Measurements from ENCODE around the gene CCDC190. TPM values are rescaled to one million over a fixed set of nuclear protein-coding genes. Genes with fewer than 3 reads are reported as not detected.
A peak's percentile ranks its signal among the peaks of the same experiment; 100 is the strongest.

The CCDC190 gene
- total RNA-seq, 1 donor from 2014 or later: 5.2 TPM

DNA sequence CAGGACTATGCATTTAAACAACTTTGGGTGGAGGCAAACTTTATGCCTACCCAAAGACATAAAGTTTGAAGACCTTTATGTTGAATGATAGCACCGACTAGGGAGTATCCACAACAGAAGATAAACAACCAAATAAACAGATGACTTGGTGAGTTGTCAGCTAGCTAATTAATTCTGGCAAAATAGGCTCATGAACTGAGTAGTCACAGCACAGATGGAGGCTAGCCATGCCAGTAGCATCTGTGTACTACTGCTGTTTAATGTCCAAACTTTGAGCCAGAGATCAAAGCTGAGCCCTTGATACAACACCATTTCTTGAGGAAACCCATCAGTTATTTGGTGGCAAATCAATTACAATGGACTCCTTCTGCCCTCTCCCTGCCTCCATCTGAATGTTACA lies 40.3 kb upstream of the CCDC190 start:
- H3K27me3 ChIP-seq (ENCODE audit: low read depth): no peaks in the 10 kb centered on the region
- no peak overlapping the region for H3K27ac ChIP-seq
- no peak for TF ChIP-seq CTCF (IDR thresholded peaks at IDR 0.05)
- no peaks in the 10 kb centered on the region for H3K9me3 ChIP-seq
- no peaks in the 10 kb centered on the region for H3K4me1 ChIP-seq
- intact Hi-C loops (cut with DNase I): no loop called here
- H3K4me3 ChIP-seq: no peak overlapping the region
- no peak for ATAC-seq
- H3K36me3 ChIP-seq: no peaks in the 10 kb centered on the region
- DNase-seq: no peak

GRCh38 chr1:162899422-162900146 lies 38.6 kb upstream of the CCDC190 start:
- no peaks in the 10 kb centered on the region for H3K36me3 ChIP-seq
- no peaks in the 10 kb centered on the region for H3K9me3 ChIP-seq
- H3K27ac ChIP-seq: no peak overlapping the region
- ATAC-seq (peak in 1 of 2 donors; percentile 15), DNase-seq (no peak)
- intact Hi-C loops (cut with DNase I): no loop called here
- no peak for TF ChIP-seq CTCF (IDR thresholded peaks at IDR 0.05)
- H3K27me3 ChIP-seq (ENCODE audit: low read depth): no peaks in the 10 kb centered on the region
- H3K4me3 ChIP-seq: no peak overlapping the region
- H3K4me1 ChIP-seq: no peaks in the 10 kb centered on the region

DNA sequence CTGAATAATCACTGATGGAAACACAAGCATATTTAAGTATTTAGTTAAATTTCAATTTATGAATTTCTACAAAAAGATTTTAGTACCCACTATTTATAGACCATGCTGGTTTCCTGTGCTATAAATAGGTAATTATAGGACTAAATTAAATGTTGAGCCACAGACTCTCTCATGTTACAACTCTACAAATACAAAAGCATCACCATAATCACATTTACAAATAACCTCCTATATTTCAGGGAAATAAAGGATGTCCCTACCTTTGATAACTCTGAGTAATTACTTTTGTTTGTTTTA lies 32.6 kb upstream of the CCDC190 start:
- DNase-seq (no peak), ATAC-seq (no peak)
- intact Hi-C loops (cut with DNase I): no loop called here
- no peak overlapping the region for H3K4me3 ChIP-seq
- H3K27me3 ChIP-seq (ENCODE audit: low read depth): no peaks in the 10 kb centered on the region
- H3K9me3 ChIP-seq: no peaks in the 10 kb centered on the region
- no peaks in the 10 kb centered on the region for H3K36me3 ChIP-seq
- H3K27ac ChIP-seq: no peak overlapping the region
- H3K4me1 ChIP-seq: no peaks in the 10 kb centered on the region
- TF ChIP-seq CTCF (IDR thresholded peaks at IDR 0.05): no peak

GRCh38 chr1:162892906-162893611 lies 32.1 kb upstream of the CCDC190 start:
- H3K9me3 ChIP-seq: no peaks in the 10 kb centered on the region
- H3K4me1 ChIP-seq: no peaks in the 10 kb centered on the region
- H3K36me3 ChIP-seq: no peaks in the 10 kb centered on the region
- H3K27me3 ChIP-seq (ENCODE audit: low read depth): no peaks in the 10 kb centered on the region
- ATAC-seq: peak in 1 of 2 donors; percentile 39
- TF ChIP-seq CTCF (IDR thresholded peaks at IDR 0.05): no peak
- intact Hi-C loops (cut with DNase I): no loop called here
- no peak for DNase-seq
- no peak overlapping the region for H3K27ac ChIP-seq
- no peak overlapping the region for H3K4me3 ChIP-seq

GRCh38 chr1:162889989-162890388 lies 29.0 kb upstream of the CCDC190 start:
- H3K4me1 ChIP-seq: no peaks in the 10 kb centered on the region
- DNase-seq (no peak), ATAC-seq (no peak)
- H3K36me3 ChIP-seq: no peaks in the 10 kb centered on the region
- H3K4me3 ChIP-seq: no peak overlapping the region
- no peaks in the 10 kb centered on the region for H3K9me3 ChIP-seq
- intact Hi-C loops (cut with DNase I): no loop called here
- TF ChIP-seq CTCF (IDR thresholded peaks at IDR 0.05): no peak
- no peak overlapping the region for H3K27ac ChIP-seq
- no peaks in the 10 kb centered on the region for H3K27me3 ChIP-seq (ENCODE audit: low read depth)
